ENCODE measurements around the gene PPP2R3A.
"Not testable (repeated sequence)": the region's sequence is repeated elsewhere in the genome, so short reads cannot be mapped to it uniquely, and the experiment has no call there.

Gene PPP2R3A

DNA sequence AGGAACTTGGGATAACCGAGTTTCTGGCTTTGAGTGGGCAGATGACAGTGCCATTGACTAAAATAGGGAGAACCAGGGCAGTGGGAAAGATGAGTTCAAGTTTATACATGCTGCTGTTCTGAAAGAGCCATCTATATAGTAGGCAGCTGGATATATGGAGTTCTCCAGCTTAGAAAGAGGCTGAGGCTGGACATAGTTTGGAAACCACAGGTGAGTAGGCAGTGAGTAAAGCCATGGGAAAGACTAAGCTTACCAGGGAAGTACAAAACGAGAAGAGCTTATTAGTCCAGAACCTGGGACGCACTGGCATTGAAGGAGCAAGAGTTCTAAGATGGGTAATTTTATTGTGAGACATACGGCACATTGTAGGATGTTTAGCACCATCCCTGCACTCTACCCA, 176.4 kb downstream of the PPP2R3A start:
- no peak overlapping the region for H2AFZ ChIP-seq (ENCODE audit: low read length)
- H3K4me3 ChIP-seq (ENCODE audit: low read length): no peak overlapping the region
- H3K27ac ChIP-seq (ENCODE audit: low read length): no peak overlapping the region
- no peak overlapping the region for H3K4me2 ChIP-seq (ENCODE audit: low read depth, low read length)
- H3K9me3 ChIP-seq (replicated peaks; ENCODE audit: insufficient read depth, low read length): no peaks in the 10 kb centered on the region
- H3K9ac ChIP-seq (ENCODE audit: low read length): no peak overlapping the region
- no peaks in the 10 kb centered on the region for H3K36me3 ChIP-seq (replicated peaks; ENCODE audit: insufficient read depth, low read length)
- no peak for DNase-seq
- H4K20me1 ChIP-seq (ENCODE audit: insufficient read depth, low read length): no peaks in the 10 kb centered on the region
- no peak for TF ChIP-seq EZH2phosphoT487 (IDR thresholded peaks at IDR 0.05; ENCODE audit: low read length)
- TF ChIP-seq EZH2 (optimal IDR thresholded peaks at IDR 0.05; ENCODE audit: low read depth, low read length): no peak
- TF ChIP-seq, protein P1, sequence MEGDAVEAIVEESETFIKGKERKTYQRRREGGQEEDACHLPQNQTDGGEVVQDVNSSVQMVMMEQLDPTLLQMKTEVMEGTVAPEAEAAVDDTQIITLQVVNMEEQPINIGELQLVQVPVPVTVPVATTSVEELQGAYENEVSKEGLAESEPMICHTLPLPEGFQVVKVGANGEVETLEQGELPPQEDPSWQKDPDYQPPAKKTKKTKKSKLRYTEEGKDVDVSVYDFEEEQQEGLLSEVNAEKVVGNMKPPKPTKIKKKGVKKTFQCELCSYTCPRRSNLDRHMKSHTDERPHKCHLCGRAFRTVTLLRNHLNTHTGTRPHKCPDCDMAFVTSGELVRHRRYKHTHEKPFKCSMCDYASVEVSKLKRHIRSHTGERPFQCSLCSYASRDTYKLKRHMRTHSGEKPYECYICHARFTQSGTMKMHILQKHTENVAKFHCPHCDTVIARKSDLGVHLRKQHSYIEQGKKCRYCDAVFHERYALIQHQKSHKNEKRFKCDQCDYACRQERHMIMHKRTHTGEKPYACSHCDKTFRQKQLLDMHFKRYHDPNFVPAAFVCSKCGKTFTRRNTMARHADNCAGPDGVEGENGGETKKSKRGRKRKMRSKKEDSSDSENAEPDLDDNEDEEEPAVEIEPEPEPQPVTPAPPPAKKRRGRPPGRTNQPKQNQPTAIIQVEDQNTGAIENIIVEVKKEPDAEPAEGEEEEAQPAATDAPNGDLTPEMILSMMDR (IDR thresholded peaks at IDR 0.05; ENCODE audit: low read length): no peak
- H3K79me2 ChIP-seq (ENCODE audit: low read length): peaks cover 16% of the 10 kb centered on the region
- no peaks in the 10 kb centered on the region for H3K27me3 ChIP-seq (replicated peaks; ENCODE audit: insufficient read depth, low read length)
- H3K4me1 ChIP-seq (ENCODE audit: low read length): no peaks in the 10 kb centered on the region
- no peaks in the 10 kb centered on the region for H3K9me2 ChIP-seq (replicated peaks; ENCODE audit: insufficient read depth, low read length)
- peaks cover 7% of the 10 kb centered on the region; the same call in 1 of the 2 replicates for H3F3A ChIP-seq (ENCODE audit: insufficient read depth, low read length)

DNA sequence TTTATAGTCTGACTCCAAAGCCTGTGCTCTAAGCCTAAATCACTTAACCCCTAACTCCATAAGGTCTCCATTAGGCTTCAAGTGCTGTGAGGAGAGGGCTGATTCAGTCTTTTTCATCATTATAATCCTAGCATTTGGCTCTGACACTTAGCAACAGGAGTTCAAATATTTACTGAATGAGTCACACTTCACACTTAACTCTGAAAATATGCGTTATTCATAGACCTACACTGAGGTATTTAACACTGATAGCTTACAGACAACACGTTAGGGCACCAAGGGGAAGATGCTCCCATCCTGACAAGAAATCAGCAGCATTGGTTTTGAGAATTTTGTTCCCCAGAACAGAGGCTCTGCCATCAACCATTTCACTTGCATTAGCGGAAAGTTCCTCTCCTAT, 177.1 kb downstream of the PPP2R3A start:
- H3K27ac ChIP-seq (ENCODE audit: low read length): no peak overlapping the region
- 0 out of 2 replicates have a peak, but pooled peaks cover under 1% of the 10 kb centered on the region for H3K36me3 ChIP-seq (replicated peaks; ENCODE audit: insufficient read depth, low read length)
- no peak overlapping the region for H2AFZ ChIP-seq (ENCODE audit: low read length)
- H3K9me2 ChIP-seq (replicated peaks; ENCODE audit: insufficient read depth, low read length): no peaks in the 10 kb centered on the region
- no peaks in the 10 kb centered on the region for H4K20me1 ChIP-seq (ENCODE audit: insufficient read depth, low read length)
- peaks cover 23% of the 10 kb centered on the region for H3K79me2 ChIP-seq (ENCODE audit: low read length)
- no peak for DNase-seq
- no peak overlapping the region for H3K9ac ChIP-seq (ENCODE audit: low read length)
- H3K4me1 ChIP-seq (ENCODE audit: low read length): no peaks in the 10 kb centered on the region
- no peak overlapping the region for H3K4me2 ChIP-seq (ENCODE audit: low read depth, low read length)
- H3K4me3 ChIP-seq (ENCODE audit: low read length): no peak overlapping the region
- no peaks in the 10 kb centered on the region for H3K27me3 ChIP-seq (replicated peaks; ENCODE audit: insufficient read depth, low read length)
- H3K9me3 ChIP-seq (replicated peaks; ENCODE audit: insufficient read depth, low read length): no peaks in the 10 kb centered on the region
- TF ChIP-seq EZH2phosphoT487 (IDR thresholded peaks at IDR 0.05; ENCODE audit: low read length) (no peak), EZH2 (optimal IDR thresholded peaks at IDR 0.05; ENCODE audit: low read depth, low read length) (no peak)
- TF ChIP-seq, protein P1 (IDR thresholded peaks at IDR 0.05; ENCODE audit: low read length): no peak
- H3F3A ChIP-seq (ENCODE audit: insufficient read depth, low read length): peaks cover 4% of the 10 kb centered on the region; the same call in 1 of the 2 replicates

DNA sequence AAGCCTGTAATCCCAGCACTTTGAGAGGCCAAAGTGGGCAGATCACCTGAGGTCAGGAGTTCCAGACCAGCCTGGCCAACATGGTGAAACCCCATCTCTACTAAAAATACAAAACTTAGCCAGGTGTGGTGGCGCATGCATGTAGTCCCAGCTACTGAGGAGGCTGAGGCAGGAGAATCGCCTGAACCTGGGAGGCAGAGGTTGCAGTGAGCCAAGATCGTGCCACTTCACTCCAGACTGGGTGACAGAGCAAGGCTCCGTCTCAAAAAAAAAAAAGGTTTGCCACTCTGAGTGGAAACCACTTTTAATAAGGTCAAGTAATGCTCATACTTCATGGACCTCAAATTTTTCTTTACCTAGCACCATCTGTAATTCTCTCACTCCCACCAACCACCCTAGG, 178.9 kb downstream of the PPP2R3A start:
- H3K36me3 ChIP-seq (replicated peaks; ENCODE audit: insufficient read depth, low read length); H3K27me3 ChIP-seq (replicated peaks; ENCODE audit: insufficient read depth, low read length); H3K4me3 ChIP-seq (ENCODE audit: low read length); H3K9me3 ChIP-seq (replicated peaks; ENCODE audit: insufficient read depth, low read length); DNase-seq; H4K20me1 ChIP-seq (ENCODE audit: insufficient read depth, low read length); H3K27ac ChIP-seq (ENCODE audit: low read length); H3F3A ChIP-seq (ENCODE audit: insufficient read depth, low read length); H2AFZ ChIP-seq (ENCODE audit: low read length); H3K9ac ChIP-seq (ENCODE audit: low read length); H3K4me1 ChIP-seq (ENCODE audit: low read length); H3K9me2 ChIP-seq (replicated peaks; ENCODE audit: insufficient read depth, low read length); H3K4me2 ChIP-seq (ENCODE audit: low read depth, low read length): not testable (repeated sequence)
- peaks cover 41% of the 10 kb centered on the region for H3K79me2 ChIP-seq (ENCODE audit: low read length)

DNA sequence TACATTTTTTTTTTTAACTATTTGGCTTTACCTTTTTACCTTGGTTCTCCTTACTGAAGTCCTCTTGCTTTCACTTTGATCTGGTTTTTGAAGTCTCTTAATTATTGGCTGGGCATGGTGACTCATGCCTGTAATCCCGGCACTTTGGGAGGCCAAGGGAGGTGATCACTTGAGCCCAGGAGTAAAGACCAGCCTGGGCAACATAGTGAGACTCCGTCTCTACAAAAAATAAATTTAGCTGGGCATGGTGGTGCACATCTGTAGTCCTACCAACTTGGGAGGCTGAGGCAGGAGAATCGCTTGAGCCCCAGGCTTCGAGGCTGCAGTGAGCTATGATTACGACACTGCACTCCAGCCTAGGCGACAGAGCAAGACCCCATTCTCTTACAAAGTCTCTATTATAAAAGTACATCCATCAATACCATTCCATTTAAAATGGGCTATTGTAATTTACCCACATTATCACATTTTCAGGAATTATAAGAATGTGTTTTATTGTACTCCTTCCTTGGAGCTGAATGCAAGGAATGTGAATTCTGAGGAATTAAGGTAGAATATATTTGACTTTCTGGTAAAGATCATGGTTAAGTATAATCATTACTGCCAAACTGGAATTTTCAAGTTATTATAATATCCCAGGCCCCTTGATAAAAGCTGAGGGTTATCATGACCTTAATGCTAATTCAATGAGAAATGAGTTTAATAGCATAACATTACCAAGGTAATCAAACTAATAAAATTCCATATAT, 181.6 kb downstream of the PPP2R3A start:
- 0 out of 2 replicates have a peak, but pooled peaks cover 12% of the 10 kb centered on the region for H3K36me3 ChIP-seq (replicated peaks; ENCODE audit: insufficient read depth, low read length)

More for the DNA sequence above, 181.6 kb downstream of the PPP2R3A start:
- Histone ChIP-seq H3K27me3 (replicated peaks; ENCODE audit: insufficient read depth, low read length) (no peaks in the 10 kb centered on the region), H3K9me3 (replicated peaks; ENCODE audit: insufficient read depth, low read length) (no peaks in the 10 kb centered on the region), H3K4me1 (ENCODE audit: low read length) (no peaks in the 10 kb centered on the region), H3K9me2 (replicated peaks; ENCODE audit: insufficient read depth, low read length) (no peaks in the 10 kb centered on the region), H4K20me1 (ENCODE audit: insufficient read depth, low read length) (peaks cover 21% of the 10 kb centered on the region; the same call in 1 of the 2 replicates), H3K4me2 (ENCODE audit: low read depth, low read length) (no peak overlapping the region), H3K4me3 (ENCODE audit: low read length) (no peak overlapping the region), H3K9ac (ENCODE audit: low read length) (no peak overlapping the region), H3K79me2 (ENCODE audit: low read length) (peaks cover 68% of the 10 kb centered on the region), H3K27ac (ENCODE audit: low read length) (no peak overlapping the region), H2AFZ (ENCODE audit: low read length) (no peak overlapping the region), H3F3A (ENCODE audit: insufficient read depth, low read length) (no peaks in the 10 kb centered on the region)
- TF ChIP-seq EZH2phosphoT487 (IDR thresholded peaks at IDR 0.05; ENCODE audit: low read length): no peak
- no peak for TF ChIP-seq EZH2 (optimal IDR thresholded peaks at IDR 0.05; ENCODE audit: low read depth, low read length)
- TF ChIP-seq, protein P1 (IDR thresholded peaks at IDR 0.05; ENCODE audit: low read length): no peak
- no peak for DNase-seq
